ENCODE results near the gene NEK6.

The NEK6 gene

DNA sequence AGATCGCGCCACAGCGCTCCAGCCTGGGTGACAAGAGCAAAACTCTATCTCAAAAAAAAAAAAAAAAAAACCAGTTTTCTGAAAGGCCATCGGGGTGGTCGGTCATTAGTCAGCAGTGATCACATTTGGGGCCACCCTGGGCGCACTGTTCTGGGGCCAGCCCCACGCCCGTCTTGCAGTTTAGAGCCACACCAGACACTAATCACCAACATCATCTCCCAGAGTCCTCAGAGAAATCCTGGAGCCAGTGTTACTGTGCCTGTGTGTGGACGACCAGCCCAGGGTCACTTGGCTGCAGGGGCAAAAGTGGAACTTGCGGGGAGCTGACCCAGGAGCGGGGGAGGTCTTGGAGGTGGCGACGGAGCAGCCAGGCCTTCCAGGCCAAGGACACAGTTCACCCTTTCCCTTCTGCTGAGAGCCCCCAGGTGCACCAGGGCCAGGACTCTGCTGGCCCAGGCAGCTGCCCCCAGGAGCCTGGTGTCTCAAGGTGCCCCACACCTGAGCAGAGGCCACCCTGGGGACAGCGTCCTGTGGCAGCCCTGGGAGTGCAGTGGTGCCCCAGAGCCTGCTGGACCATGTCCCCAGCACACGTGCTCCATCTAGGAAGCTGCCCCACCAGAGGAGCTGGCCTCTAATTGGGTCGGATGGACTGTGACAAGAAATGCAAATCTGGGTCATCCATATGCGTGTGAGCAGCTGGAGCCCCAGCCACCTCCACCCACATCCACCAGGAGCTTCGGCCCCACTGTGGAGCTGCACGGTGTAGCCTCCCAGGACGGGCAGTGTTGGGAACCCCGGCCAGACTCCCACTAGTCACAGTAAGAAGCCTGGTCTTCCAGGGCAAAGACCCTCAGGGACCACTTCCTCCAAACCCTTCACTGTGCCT is 51.1 kb downstream of the NEK6 start:
- TF ChIP-seq, protein P1, sequence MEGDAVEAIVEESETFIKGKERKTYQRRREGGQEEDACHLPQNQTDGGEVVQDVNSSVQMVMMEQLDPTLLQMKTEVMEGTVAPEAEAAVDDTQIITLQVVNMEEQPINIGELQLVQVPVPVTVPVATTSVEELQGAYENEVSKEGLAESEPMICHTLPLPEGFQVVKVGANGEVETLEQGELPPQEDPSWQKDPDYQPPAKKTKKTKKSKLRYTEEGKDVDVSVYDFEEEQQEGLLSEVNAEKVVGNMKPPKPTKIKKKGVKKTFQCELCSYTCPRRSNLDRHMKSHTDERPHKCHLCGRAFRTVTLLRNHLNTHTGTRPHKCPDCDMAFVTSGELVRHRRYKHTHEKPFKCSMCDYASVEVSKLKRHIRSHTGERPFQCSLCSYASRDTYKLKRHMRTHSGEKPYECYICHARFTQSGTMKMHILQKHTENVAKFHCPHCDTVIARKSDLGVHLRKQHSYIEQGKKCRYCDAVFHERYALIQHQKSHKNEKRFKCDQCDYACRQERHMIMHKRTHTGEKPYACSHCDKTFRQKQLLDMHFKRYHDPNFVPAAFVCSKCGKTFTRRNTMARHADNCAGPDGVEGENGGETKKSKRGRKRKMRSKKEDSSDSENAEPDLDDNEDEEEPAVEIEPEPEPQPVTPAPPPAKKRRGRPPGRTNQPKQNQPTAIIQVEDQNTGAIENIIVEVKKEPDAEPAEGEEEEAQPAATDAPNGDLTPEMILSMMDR (IDR thresholded peaks at IDR 0.05; ENCODE audit: borderline replicate concordance, extremely low read depth, low read length, poor library complexity, severe bottlenecking), result no peak
- no peak for TF ChIP-seq EZH2 (IDR thresholded peaks at IDR 0.05; ENCODE audit: borderline replicate concordance, low read depth, low read length, severe bottlenecking)
- Histone ChIP-seq H4K20me1 (ENCODE audit: insufficient read depth, low read length) (no peaks in the 10 kb centered on the region), H3K79me2 (ENCODE audit: insufficient read depth, low read length) (no peaks in the 10 kb centered on the region), H2AFZ (ENCODE audit: low read depth, low read length) (no peak overlapping the region), H3K9ac (ENCODE audit: low read depth, low read length) (no peak overlapping the region), H3K27ac (ENCODE audit: low read length) (no peak overlapping the region), H3K4me2 (ENCODE audit: insufficient read depth, low read length) (no peak overlapping the region), H3K4me1 (ENCODE audit: insufficient read depth, low read length) (no peaks in the 10 kb centered on the region), H3K27me3 (ENCODE audit: insufficient read depth, low read length, poor library complexity) (no peaks in the 10 kb centered on the region), H3K36me3 (ENCODE audit: insufficient read depth, low read length) (no peaks in the 10 kb centered on the region), H3K4me3 (ENCODE audit: low read depth in 1 of 2, low read length in 2 of 2) (no peak overlapping the region), H3K9me3 (ENCODE audit: insufficient read depth, low read length, severe bottlenecking) (no peaks in the 10 kb centered on the region)
- no peak for ATAC-seq (ENCODE audit: insufficient read depth, low read depth)
- DNase-seq, result no peak

DNA sequence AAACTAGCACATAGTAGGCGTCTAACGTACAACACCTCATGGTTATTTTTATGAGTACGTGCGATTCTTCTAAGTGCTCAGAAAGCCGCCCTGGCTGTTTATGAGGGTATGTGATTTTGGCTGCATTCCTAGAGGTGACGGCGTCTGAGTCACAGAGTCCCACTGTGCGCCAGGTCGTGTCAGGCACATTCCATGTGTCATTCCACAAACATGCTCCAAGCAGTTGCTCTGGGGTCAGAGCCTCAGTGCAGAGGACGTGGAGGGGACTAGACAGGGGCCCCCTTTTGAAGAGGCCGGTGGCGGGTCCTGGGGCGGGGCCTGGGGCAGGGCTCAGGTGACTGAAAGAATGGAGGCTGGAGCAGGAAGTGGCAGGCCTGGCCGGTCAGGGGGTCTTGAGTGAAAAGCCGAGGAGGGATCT is 51.9 kb downstream of the NEK6 start:
- Histone ChIP-seq H3K79me2 (ENCODE audit: insufficient read depth, low read length) (no peaks in the 10 kb centered on the region), H3K27me3 (ENCODE audit: insufficient read depth, low read length, poor library complexity) (no peaks in the 10 kb centered on the region), H3K4me3 (ENCODE audit: low read depth in 1 of 2, low read length in 2 of 2) (no peak overlapping the region), H3K36me3 (ENCODE audit: insufficient read depth, low read length) (no peaks in the 10 kb centered on the region), H2AFZ (ENCODE audit: low read depth, low read length) (no peak overlapping the region), H3K4me1 (ENCODE audit: insufficient read depth, low read length) (no peaks in the 10 kb centered on the region), H4K20me1 (ENCODE audit: insufficient read depth, low read length) (no peaks in the 10 kb centered on the region), H3K9ac (ENCODE audit: low read depth, low read length) (no peak overlapping the region), H3K4me2 (ENCODE audit: insufficient read depth, low read length) (no peak overlapping the region), H3K27ac (ENCODE audit: low read length) (no peak overlapping the region), H3K9me3 (ENCODE audit: insufficient read depth, low read length, severe bottlenecking) (no peaks in the 10 kb centered on the region)
- DNase-seq, result no peak
- no peak for ATAC-seq (ENCODE audit: insufficient read depth, low read depth)
- TF ChIP-seq, protein P1 (IDR thresholded peaks at IDR 0.05; ENCODE audit: borderline replicate concordance, extremely low read depth, low read length, poor library complexity, severe bottlenecking), result no peak
- no peak for TF ChIP-seq EZH2 (IDR thresholded peaks at IDR 0.05; ENCODE audit: borderline replicate concordance, low read depth, low read length, severe bottlenecking)

DNA sequence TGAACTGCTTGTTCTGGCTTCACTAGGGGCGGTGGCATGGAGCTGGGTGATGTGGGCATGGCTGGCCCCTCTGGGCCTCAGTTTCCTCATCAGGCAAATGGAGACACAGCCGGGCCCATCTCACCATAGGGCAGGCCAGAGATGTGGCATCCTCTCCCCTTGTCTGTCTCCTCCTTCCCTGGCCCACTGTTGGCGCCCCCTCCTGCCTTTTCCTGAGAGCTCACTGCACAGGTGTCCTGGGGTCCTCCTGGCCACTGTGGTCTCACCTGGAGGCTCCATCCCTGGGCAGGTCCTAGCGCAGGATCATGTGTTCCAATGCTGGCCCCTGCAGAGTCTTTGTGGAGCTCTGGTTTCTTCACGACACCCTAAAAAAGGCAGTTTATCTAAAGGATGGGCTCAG is 53.5 kb downstream of the NEK6 start:
- H3K4me3 ChIP-seq (ENCODE audit: low read depth in 1 of 2, low read length in 2 of 2), result no peak overlapping the region
- no peaks in the 10 kb centered on the region for H4K20me1 ChIP-seq (ENCODE audit: insufficient read depth, low read length)
- H3K9me3 ChIP-seq (ENCODE audit: insufficient read depth, low read length, severe bottlenecking), result no peaks in the 10 kb centered on the region
- no peak overlapping the region for H3K27ac ChIP-seq (ENCODE audit: low read length)
- no peak overlapping the region for H2AFZ ChIP-seq (ENCODE audit: low read depth, low read length)
- H3K4me2 ChIP-seq (ENCODE audit: insufficient read depth, low read length), result no peak overlapping the region
- no peaks in the 10 kb centered on the region for H3K79me2 ChIP-seq (ENCODE audit: insufficient read depth, low read length)
- TF ChIP-seq EZH2 (IDR thresholded peaks at IDR 0.05; ENCODE audit: borderline replicate concordance, low read depth, low read length, severe bottlenecking), result no peak
- TF ChIP-seq, protein P1 (IDR thresholded peaks at IDR 0.05; ENCODE audit: borderline replicate concordance, extremely low read depth, low read length, poor library complexity, severe bottlenecking), result peak; percentile 22
- ATAC-seq (ENCODE audit: insufficient read depth, low read depth), result no peak
- no peaks in the 10 kb centered on the region for H3K4me1 ChIP-seq (ENCODE audit: insufficient read depth, low read length)
- no peak overlapping the region for H3K9ac ChIP-seq (ENCODE audit: low read depth, low read length)
- no peaks in the 10 kb centered on the region for H3K27me3 ChIP-seq (ENCODE audit: insufficient read depth, low read length, poor library complexity)
- H3K36me3 ChIP-seq (ENCODE audit: insufficient read depth, low read length), result no peaks in the 10 kb centered on the region
- DNase-seq, result no peak
